Loucy (cell line): Measurements from ENCODE around the gene RMRP.

Source experiments
- EZH2phosphoT487 ChIP-seq: fragments of 200-600 bp; IDR thresholded peaks from 2 replicates; pipeline ENCODE4 v1.6.1; 2018; ENCODE audit warnings: antibody characterized with exemption, mild to moderate bottlenecking, moderate library complexity, borderline replicate concordance
- TF ChIP-seq, protein P1 (sequence below): fragments of 200-600 bp; sonication (generic); conservative IDR thresholded peaks from 2 replicates; pipeline ENCODE4 v1.5.1; 2014; ENCODE audit warnings: mild to moderate bottlenecking, antibody characterized with exemption, low read length

DNA sequence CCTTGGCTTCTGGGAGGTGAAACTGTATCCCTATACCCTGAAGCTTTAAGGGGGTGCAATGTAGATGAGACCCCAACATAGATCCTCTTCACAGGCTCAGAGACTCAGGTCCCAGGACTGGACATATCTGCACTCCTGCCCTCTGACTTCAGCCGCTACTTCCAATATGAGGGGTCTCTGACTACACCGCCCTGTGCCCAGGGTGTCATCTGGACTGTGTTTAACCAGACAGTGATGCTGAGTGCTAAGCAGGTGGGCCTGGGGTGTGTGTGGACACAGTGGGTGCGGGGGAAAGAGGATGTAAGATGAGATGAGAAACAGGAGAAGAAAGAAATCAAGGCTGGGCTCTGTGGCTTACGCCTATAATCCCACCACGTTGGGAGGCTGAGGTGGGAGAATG, 21.3 kb upstream of the RMRP start:
- TF ChIP-seq, protein P1, sequence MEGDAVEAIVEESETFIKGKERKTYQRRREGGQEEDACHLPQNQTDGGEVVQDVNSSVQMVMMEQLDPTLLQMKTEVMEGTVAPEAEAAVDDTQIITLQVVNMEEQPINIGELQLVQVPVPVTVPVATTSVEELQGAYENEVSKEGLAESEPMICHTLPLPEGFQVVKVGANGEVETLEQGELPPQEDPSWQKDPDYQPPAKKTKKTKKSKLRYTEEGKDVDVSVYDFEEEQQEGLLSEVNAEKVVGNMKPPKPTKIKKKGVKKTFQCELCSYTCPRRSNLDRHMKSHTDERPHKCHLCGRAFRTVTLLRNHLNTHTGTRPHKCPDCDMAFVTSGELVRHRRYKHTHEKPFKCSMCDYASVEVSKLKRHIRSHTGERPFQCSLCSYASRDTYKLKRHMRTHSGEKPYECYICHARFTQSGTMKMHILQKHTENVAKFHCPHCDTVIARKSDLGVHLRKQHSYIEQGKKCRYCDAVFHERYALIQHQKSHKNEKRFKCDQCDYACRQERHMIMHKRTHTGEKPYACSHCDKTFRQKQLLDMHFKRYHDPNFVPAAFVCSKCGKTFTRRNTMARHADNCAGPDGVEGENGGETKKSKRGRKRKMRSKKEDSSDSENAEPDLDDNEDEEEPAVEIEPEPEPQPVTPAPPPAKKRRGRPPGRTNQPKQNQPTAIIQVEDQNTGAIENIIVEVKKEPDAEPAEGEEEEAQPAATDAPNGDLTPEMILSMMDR: no peak
- no peak for TF ChIP-seq EZH2phosphoT487
